ENCODE data around the gene DHRSX. TPM values are rescaled to one million over a fixed set of nuclear protein-coding genes. Genes with fewer than 3 reads are reported as not detected.

DHRSX gene
- total RNA-seq, 2 donors from 2014 or later, result 14.8 to 46.5 TPM

GRCh38 chrX:2404776-2405175 is 96.0 kb downstream of the DHRSX start:
- intact Hi-C loops (cut with DNase I), result no loop called here

GRCh38 chrX:2402361-2402690 is 98.5 kb downstream of the DHRSX start:
- peak overlapping the region in 3 of 4 donors; percentile 52 to 85 (median 75) for H3K27ac ChIP-seq
- intact Hi-C loops (cut with DNase I), result no loop called here
- WGBS, 2 donors, result 82 to 83% methylated on average over 4 to 7 of the region's 7 CpGs
- peaks cover 5% of the 10 kb centered on the region for H3K4me1 ChIP-seq
- peaks cover 0 to 5% (median 0%) of the 10 kb centered on the region in 3 donors for H3K9me3 ChIP-seq
- TF ChIP-seq POLR2A (IDR thresholded peaks at IDR 0.05), result no peak
- TF ChIP-seq, protein P1, sequence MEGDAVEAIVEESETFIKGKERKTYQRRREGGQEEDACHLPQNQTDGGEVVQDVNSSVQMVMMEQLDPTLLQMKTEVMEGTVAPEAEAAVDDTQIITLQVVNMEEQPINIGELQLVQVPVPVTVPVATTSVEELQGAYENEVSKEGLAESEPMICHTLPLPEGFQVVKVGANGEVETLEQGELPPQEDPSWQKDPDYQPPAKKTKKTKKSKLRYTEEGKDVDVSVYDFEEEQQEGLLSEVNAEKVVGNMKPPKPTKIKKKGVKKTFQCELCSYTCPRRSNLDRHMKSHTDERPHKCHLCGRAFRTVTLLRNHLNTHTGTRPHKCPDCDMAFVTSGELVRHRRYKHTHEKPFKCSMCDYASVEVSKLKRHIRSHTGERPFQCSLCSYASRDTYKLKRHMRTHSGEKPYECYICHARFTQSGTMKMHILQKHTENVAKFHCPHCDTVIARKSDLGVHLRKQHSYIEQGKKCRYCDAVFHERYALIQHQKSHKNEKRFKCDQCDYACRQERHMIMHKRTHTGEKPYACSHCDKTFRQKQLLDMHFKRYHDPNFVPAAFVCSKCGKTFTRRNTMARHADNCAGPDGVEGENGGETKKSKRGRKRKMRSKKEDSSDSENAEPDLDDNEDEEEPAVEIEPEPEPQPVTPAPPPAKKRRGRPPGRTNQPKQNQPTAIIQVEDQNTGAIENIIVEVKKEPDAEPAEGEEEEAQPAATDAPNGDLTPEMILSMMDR (IDR thresholded peaks at IDR 0.05), result no peak
- no peak for DNase-seq
- peak; percentile 15 for ATAC-seq
- H3K4me3 ChIP-seq, result no peak overlapping the region
- H3K27me3 ChIP-seq, result no peaks in the 10 kb centered on the region
- peaks cover 3 to 5% of the 10 kb centered on the region in 2 donors for H3K36me3 ChIP-seq (replicated peaks in 1 of 2; ENCODE audit: insufficient read depth in 1 of 2, low read depth in 2 of 2)

More at GRCh38 chrX:2404776-2405175, 96.0 kb downstream of the DHRSX start:
- ATAC-seq, result no peak
- Histone ChIP-seq H3K27ac (peak overlapping the region in 1 of 4 donors; percentile 2), H3K27me3 (no peaks in the 10 kb centered on the region), H3K4me1 (peaks cover 5% of the 10 kb centered on the region), H3K4me3 (no peak overlapping the region), H3K9me3 (peaks cover 0 to 7% (median 0%) of the 10 kb centered on the region in 3 donors), H3K36me3 (replicated peaks in 1 of 2; ENCODE audit: insufficient read depth in 1 of 2, low read depth in 2 of 2) (peaks cover 3 to 7% of the 10 kb centered on the region in 2 donors)
- TF ChIP-seq, protein P1 (IDR thresholded peaks at IDR 0.05), result no peak
- no peak for TF ChIP-seq POLR2A (IDR thresholded peaks at IDR 0.05)
- DNase-seq, result no peak
- WGBS, 2 donors, result 78% methylated on average over 6 to 8 of the region's 8 CpGs

GRCh38 chrX:2401590-2402360 is 99.0 kb downstream of the DHRSX start:
- H3K36me3 ChIP-seq (replicated peaks in 1 of 2; ENCODE audit: insufficient read depth in 1 of 2, low read depth in 2 of 2), result peaks cover 0 to under 1% of the 10 kb centered on the region in 2 donors
- no peaks in the 10 kb centered on the region for H3K27me3 ChIP-seq
- TF ChIP-seq, protein P1 (IDR thresholded peaks at IDR 0.05), result no peak
- TF ChIP-seq POLR2A (IDR thresholded peaks at IDR 0.05), result peak in 2 of 3 donors; percentile 42 to 45
- ATAC-seq (peak; percentile 84), DNase-seq (peak; percentile 20 to 65 (median 31))
- 51 to 58% methylated on average over 21 of the region's 21 CpGs for WGBS, 2 donors
- intact Hi-C loops (cut with DNase I), result no loop called here
- no peak overlapping the region for H3K4me3 ChIP-seq
- H3K9me3 ChIP-seq, result no peaks in the 10 kb centered on the region
- H3K4me1 ChIP-seq, result peaks cover 5% of the 10 kb centered on the region
- H3K27ac ChIP-seq, result peak overlapping the region; percentile 6 to 85 (median 68)

GRCh38 chrX:2401201-2401589 is 99.6 kb downstream of the DHRSX start:
- WGBS, 2 donors, result 79 to 85% methylated on average over 9 of the region's 9 CpGs
- ATAC-seq (peak; percentile 39), DNase-seq (peak in 1 of 4 donors; percentile 22)
- Histone ChIP-seq H3K36me3 (replicated peaks in 1 of 2; ENCODE audit: insufficient read depth in 1 of 2, low read depth in 2 of 2) (no peaks in the 10 kb centered on the region), H3K27me3 (no peaks in the 10 kb centered on the region), H3K9me3 (no peaks in the 10 kb centered on the region), H3K27ac (peak overlapping the region in 3 of 4 donors; percentile 60 to 85 (median 75)), H3K4me3 (no peak overlapping the region), H3K4me1 (peaks cover 5% of the 10 kb centered on the region)
- TF ChIP-seq, protein P1 (IDR thresholded peaks at IDR 0.05), result no peak
- TF ChIP-seq POLR2A (IDR thresholded peaks at IDR 0.05), result no peak
- intact Hi-C loops (cut with DNase I), result no loop called here
